ENCODE data around the gene EEF2.
A peak's percentile ranks its signal among the peaks of the same experiment; 100 is the strongest.
"Not testable (repeated sequence)": the region's sequence is repeated elsewhere in the genome, so short reads cannot be mapped to it uniquely, and the experiment has no call there.

The EEF2 gene

GRCh38 chr19:4012092-4012974 is 27.1 kb upstream of the EEF2 start:
- H3K4me3 ChIP-seq (ENCODE audit: low read depth, low read length): no peak overlapping the region
- no peaks in the 10 kb centered on the region for H3K9me3 ChIP-seq (ENCODE audit: control insufficient read depth, low read length)
- H3K9ac ChIP-seq: no peak overlapping the region
- H3K79me2 ChIP-seq: peaks cover 82% of the 10 kb centered on the region
- H2AFZ ChIP-seq: no peak overlapping the region
- H3K36me3 ChIP-seq (ENCODE audit: control insufficient read depth, insufficient read depth, low read length): no peaks in the 10 kb centered on the region
- H3K27me3 ChIP-seq (ENCODE audit: control insufficient read depth, insufficient read depth, low read length): no peaks in the 10 kb centered on the region
- H3K27ac ChIP-seq: no peak overlapping the region
- H3K4me2 ChIP-seq (ENCODE audit: low read length): no peak overlapping the region
- TF ChIP-seq, protein P1, sequence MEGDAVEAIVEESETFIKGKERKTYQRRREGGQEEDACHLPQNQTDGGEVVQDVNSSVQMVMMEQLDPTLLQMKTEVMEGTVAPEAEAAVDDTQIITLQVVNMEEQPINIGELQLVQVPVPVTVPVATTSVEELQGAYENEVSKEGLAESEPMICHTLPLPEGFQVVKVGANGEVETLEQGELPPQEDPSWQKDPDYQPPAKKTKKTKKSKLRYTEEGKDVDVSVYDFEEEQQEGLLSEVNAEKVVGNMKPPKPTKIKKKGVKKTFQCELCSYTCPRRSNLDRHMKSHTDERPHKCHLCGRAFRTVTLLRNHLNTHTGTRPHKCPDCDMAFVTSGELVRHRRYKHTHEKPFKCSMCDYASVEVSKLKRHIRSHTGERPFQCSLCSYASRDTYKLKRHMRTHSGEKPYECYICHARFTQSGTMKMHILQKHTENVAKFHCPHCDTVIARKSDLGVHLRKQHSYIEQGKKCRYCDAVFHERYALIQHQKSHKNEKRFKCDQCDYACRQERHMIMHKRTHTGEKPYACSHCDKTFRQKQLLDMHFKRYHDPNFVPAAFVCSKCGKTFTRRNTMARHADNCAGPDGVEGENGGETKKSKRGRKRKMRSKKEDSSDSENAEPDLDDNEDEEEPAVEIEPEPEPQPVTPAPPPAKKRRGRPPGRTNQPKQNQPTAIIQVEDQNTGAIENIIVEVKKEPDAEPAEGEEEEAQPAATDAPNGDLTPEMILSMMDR (IDR thresholded peaks at IDR 0.05): no peak
- peaks cover 9% of the 10 kb centered on the region for H3K4me1 ChIP-seq

DNA sequence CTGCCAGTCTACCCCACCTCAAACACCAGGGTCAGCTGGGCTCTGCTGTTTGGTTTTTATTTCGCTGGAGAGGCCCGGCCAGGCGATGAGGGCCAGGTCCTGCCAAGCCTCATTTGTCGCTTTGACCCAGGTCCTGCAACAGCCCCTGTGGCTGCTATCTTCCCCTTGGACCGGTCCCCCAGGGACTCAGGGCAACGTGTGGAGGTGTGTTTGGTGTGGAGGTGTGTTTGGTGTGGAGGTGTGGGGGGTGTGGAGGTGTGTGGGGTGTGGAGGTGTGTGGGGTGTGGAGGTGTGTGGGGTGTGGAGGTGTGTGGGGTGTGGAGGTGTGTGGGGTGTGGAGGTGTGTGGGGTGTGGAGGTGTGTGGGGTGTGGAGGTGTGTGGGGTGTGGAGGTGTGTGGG is 26.2 kb upstream of the EEF2 start:
- not testable (repeated sequence) for H3K36me3 ChIP-seq (ENCODE audit: control insufficient read depth, insufficient read depth, low read length); H3K4me2 ChIP-seq (ENCODE audit: low read length); H2AFZ ChIP-seq; H3K9ac ChIP-seq; H3K9me3 ChIP-seq (ENCODE audit: control insufficient read depth, low read length); H3K4me3 ChIP-seq (ENCODE audit: low read depth, low read length); H3K27ac ChIP-seq; H3K4me1 ChIP-seq; H3K27me3 ChIP-seq (ENCODE audit: control insufficient read depth, insufficient read depth, low read length)
- peaks cover 75% of the 10 kb centered on the region for H3K79me2 ChIP-seq

GRCh38 chr19:4010808-4011110 is 25.5 kb upstream of the EEF2 start:
- Histone ChIP-seq H3K9me3 (ENCODE audit: control insufficient read depth, low read length) (no peaks in the 10 kb centered on the region), H3K79me2 (peaks cover 70% of the 10 kb centered on the region), H2AFZ (no peak overlapping the region), H3K36me3 (ENCODE audit: control insufficient read depth, insufficient read depth, low read length) (no peaks in the 10 kb centered on the region), H3K4me1 (peaks cover 9% of the 10 kb centered on the region), H3K27me3 (ENCODE audit: control insufficient read depth, insufficient read depth, low read length) (no peaks in the 10 kb centered on the region), H3K4me3 (ENCODE audit: low read depth, low read length) (no peak overlapping the region), H3K4me2 (ENCODE audit: low read length) (no peak overlapping the region), H3K9ac (no peak overlapping the region), H3K27ac (no peak overlapping the region)
- TF ChIP-seq, protein P1 (IDR thresholded peaks at IDR 0.05): no peak

- no peak overlapping the region for H3K9ac ChIP-seq
- H3K9me3 ChIP-seq (ENCODE audit: control insufficient read depth, low read length): no peaks in the 10 kb centered on the region
- H3K79me2 ChIP-seq: peaks cover 65% of the 10 kb centered on the region
- H3K27me3 ChIP-seq (ENCODE audit: control insufficient read depth, insufficient read depth, low read length): no peaks in the 10 kb centered on the region
- H3K36me3 ChIP-seq (ENCODE audit: control insufficient read depth, insufficient read depth, low read length): no peaks in the 10 kb centered on the region
- TF ChIP-seq, protein P1 (IDR thresholded peaks at IDR 0.05): no peak
- H3K27ac ChIP-seq: no peak overlapping the region
- H3K4me2 ChIP-seq (ENCODE audit: low read length): no peak overlapping the region
- peaks cover 9% of the 10 kb centered on the region for H3K4me1 ChIP-seq
- no peak overlapping the region for H3K4me3 ChIP-seq (ENCODE audit: low read depth, low read length)
- no peak overlapping the region for H2AFZ ChIP-seq
These were observed 24.9 kb upstream of the EEF2 start for GRCh38 chr19:4009990-4010807.

DNA sequence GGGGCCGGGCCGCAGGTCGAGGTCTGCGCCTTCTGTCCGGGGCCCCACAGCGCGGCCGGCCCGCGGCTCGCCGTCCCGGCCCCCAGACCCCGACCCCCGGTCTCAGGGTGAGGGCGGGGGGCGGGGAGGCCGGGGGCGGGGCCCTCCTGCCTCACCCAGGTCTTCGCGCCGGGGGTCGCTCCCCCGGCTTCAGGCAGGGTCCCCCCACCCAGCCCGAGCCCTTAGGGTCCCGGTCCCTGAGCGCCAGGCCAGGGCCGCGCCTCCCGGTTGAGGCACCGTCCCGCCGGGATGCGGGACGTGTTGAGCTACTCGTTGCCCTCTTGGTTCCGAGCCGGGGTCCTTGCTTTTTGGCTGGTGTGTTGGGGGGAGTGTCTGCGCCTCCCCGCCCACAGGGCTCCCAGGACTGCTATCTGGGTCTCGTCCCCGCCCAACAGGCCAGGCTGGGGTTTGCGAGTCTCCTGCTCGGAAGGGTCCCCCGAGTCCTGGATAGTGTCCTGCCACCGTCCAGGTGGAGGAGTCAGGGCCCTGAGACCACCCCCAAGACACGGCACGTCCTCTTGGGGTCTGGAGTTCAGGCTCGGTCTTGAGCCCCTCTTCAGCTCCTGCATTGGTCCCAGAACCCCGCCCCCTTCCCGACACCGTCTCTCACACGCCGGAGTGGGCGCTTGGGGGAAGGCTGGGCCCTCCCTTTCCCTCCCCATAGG is 22.7 kb upstream of the EEF2 start:
- peak overlapping the region; percentile 87 for H3K4me3 ChIP-seq (ENCODE audit: low read depth, low read length)
- peaks cover 45% of the 10 kb centered on the region for H3K79me2 ChIP-seq
- peak overlapping the region; percentile 51 for H2AFZ ChIP-seq
- peaks cover 9% of the 10 kb centered on the region for H3K4me1 ChIP-seq
- H3K4me2 ChIP-seq (ENCODE audit: low read length): peak overlapping the region; percentile 93
- peak overlapping the region; percentile 61 for H3K9ac ChIP-seq
- no peaks in the 10 kb centered on the region for H3K36me3 ChIP-seq (ENCODE audit: control insufficient read depth, insufficient read depth, low read length)
- H3K27me3 ChIP-seq (ENCODE audit: control insufficient read depth, insufficient read depth, low read length): no peaks in the 10 kb centered on the region
- H3K9me3 ChIP-seq (ENCODE audit: control insufficient read depth, low read length): no peaks in the 10 kb centered on the region
- TF ChIP-seq, protein P1 (IDR thresholded peaks at IDR 0.05): no peak
- no peak overlapping the region for H3K27ac ChIP-seq
